GM21529 (cell line): ENCODE results near the gene SPATA21.
A peak's percentile ranks its signal among the peaks of the same experiment; 100 is the strongest.

Experiments
- ATAC-seq: cut with Tn5 transposase; IDR thresholded peaks from one replicate; pipeline ENCODE4 v1.9.1; 2021; ENCODE audit not compliant: unreplicated experiment

The SPATA21 gene

DNA sequence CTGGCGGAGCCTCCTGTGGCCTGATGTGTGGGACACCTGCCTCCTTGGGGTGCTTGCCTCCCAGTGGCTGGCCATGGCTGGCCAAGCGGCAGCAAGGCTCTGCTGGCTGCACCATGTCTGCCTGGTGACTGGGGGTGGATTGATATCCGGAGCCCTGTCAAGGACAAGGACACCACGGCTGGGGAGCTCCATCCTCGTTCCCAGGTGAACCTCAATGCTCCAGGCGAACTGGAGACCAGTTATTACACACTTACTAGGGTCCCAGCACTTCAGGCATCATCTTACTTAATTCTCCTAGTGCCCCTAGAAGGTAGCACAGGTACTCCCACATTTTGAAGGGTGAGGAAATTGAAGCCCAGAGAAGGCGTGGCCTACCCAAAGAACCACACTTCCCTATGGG, 15.2 kb downstream of the SPATA21 start:
- no peak for ATAC-seq

DNA sequence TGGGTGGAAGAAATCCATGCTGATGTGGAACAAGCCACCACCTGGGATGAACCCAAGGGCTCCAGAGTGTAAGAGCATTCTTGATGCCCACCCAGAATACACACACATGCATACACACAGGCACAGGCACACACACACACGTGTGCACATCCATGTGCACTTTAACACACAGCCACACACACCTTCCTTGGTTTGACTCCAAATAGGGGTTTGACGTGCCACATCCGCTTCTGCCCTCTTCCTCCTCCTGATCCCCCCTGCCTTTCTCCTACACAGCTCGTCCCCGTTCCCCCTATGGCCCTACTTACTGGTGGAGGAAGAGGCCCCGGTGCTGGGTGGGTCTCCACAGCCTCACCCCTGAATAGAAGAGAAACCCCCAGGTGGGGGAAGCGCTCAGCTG, 16.0 kb downstream of the SPATA21 start:
- no peak for ATAC-seq

DNA sequence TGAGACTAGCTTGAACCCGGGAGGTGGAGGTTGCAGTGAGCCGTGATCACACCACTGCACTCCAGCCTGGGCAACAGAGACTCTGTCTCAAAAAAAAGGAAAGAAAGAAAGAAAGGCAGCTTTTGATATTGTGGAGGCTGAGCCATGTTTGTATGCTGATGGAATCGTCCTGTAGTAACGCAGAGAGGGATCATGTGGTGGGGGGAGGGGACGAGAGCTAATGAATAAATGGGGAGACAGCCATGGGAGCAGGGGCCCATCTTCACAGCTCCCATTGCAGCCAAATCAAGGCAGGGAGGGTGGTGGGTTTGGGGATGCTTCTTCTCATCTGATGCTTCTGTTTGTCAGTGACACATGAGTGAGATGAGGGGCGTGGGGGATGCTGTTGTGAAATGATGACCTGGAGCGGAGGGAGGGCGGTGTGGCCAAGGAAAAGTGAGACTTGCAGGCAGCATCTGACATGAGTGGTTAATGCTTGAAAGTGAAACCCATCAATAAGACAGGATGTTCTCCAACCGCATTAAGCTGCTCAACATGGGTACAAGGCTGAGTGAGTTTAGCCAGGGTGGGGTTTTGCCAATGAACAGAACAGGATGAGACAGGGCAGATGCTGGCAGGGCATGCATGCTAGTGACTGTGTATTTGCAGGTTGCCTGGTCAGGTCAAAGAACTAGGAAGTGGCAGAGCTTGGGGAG, 16.7 kb downstream of the SPATA21 start:
- peak; percentile 93 for ATAC-seq

DNA sequence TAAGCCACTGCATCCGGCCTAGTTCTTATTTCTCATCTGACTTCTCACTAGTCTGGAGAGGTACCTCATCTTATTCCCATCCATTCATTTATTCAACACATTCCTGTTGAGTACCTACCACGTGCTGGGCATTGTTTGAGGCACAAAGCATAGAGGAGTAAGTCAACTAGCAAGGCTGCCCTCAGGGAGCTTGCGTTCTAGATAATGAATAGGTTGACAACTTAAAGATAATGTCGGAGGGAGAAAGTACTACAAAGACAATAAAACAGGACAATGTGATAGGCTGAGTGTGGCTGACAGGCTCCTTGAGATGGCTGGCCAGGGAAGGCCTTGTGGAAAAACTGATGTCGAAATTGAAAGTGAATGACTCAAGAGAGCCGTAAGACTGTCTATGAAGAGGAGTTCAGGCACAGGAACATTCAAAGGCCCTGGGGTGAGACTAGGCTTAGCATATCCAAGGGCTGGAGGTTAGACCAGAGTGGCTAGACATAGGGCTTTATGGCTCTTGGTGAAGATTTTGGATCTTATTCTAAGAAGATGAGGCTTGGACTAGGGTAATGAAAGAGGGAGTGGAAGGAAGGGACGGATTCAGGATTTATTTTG, 18.3 kb downstream of the SPATA21 start:
- no peak for ATAC-seq

DNA sequence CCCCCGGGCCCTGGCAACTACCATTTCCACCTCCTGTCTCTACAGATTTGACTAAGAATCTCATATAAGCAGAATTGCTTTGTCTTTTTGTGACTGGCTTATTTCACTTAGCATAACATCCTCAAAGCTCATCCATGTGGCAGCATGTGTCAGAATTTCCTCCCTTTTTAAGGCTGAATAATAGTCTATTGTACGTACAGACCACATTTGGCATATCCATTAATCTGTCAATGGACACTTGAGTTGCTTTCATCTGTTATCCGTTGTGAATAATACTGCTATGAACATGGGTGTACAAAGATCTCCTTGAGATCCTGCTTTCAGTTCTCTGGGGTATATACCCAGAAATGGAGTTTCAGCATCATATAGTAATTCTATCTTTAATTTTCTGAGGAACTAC, 24.0 kb downstream of the SPATA21 start:
- no peak for ATAC-seq

DNA sequence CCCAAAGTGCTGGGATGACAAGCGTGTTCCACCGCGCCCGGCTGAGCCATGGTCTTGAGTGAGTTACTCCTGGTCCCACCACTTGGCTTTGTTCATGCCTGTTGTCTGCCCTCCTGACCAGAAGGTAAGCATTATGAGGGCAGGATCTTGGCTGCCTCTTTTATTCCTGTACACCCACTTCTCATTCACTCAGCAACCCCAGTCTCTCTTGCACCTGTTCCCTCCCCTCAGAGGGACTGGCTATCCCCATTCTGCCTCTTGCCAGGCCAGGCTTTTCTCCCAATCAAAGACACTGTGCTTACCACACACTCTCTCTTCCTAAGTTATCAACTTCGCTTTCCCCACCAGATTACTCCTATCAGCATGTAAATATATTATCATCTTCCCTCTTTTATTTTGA, 26.4 kb downstream of the SPATA21 start:
- no peak for ATAC-seq

DNA sequence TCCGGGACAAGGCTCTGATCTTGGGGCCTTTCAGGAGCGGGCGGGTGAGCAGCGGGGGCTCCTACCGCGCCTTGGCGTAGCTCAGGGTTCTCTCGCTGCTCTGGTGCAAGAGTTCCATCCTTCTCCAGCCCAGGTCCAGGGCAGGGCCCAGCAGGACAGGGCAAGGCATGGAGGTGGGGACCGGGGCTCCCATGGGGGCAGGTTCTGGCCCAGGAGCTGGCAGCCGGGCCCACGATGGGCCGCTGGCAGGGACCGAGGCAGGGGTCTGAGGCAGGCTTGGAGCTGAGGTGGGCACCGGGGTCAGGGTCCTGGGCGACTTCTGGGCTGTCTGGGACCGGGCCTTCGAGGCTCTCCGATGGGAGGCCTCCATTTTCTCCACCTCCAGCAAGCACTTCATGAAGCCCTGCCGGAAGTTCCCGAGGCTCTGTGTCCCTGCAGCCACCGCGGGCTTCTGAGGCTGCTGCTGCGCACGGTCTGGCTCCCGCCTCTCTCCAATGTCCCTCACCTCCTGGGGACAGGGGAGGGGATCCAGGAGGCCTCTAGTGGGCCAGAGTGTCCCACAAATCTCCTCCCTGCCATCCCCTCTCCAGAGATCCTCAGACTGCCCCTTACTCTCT, 27.6 kb downstream of the SPATA21 start:
- ATAC-seq = no peak

DNA sequence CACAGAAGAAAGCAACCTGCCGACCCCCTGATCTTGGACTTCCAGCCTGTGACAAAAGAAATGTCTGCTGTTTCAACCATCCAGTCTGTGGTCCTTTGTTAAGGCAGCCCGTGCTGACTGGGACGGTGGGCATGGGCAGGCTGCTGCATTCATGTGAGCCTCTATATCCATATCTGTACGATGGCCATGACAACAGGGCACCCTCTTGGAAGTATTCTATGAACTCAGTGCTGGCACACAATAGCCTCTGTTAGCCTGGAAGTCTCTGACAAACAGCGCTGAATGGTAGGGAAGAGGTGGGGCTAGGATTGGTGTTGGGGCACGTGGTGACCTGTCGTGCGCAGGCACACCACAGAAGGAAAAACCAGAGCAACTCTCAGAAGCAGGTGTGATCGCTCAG, 30.4 kb downstream of the SPATA21 start:
- no peak for ATAC-seq

DNA sequence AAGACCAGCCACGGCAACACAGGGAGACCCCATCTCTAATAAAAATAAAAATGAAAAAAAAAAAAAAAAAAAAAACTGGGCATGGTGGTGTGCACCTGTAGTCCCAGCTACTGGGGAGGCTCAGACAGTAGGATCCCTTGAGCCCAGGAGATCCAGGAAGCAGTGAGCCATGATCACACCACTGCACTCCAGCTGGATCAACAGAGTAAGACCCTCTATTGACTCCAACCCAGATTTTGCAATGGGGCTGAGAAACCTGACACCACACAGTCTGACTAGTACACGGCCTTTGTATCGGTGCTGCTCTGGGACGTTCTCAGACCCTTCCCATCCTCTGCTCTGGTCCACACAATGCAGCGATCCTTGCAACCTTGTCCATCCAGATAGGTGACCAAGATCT, 31.8 kb downstream of the SPATA21 start:
- ATAC-seq = no peak

DNA sequence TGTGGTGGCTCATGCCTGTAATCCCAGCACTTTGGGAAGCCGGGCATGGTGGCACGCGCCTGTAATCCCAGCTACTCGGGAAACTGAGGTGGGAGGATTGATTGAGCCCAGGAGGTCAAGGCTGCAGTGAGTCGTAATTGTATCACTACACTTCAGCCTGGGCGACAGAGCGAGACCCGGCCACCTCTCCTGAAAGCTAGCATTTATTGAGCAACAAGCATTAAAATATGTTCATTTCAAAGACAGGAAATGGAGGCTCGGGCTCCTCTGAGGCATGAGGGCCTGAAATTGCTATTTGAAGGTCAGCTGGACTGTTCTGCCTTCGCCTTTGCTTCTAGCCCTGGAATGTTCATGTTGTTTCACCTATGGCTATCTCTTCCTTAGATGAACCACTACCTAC, 34.5 kb downstream of the SPATA21 start:
- no peak for ATAC-seq

DNA sequence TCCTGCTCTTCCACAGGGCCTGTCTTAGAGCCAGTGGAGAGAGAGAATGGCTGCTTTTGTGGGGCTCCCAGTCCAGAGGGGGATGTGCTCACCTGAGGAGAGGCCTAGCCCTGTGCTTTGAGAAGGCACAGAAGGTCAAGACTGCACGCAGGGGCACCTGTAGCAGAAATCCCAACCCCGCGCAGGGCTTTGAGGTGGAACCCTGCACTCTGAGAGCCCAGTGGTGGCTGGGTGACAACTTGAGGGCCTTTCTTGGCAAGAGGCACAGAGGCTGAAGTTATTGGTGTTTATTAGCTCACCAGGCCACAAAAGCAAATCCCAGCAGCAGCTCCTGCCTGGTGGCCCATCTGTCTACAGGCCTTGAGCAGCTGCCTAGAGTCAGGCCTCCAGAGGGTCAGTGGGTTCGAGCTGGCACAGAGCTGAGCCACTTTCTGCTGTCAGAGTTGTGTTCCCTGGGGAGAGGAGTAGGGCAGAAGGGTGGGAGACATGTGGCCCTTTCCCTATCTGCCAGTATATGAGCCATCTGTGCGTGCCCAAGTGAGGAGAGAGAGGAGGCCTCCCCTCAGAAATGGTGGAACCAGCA, 38.8 kb downstream of the SPATA21 start:
- no peak for ATAC-seq

DNA sequence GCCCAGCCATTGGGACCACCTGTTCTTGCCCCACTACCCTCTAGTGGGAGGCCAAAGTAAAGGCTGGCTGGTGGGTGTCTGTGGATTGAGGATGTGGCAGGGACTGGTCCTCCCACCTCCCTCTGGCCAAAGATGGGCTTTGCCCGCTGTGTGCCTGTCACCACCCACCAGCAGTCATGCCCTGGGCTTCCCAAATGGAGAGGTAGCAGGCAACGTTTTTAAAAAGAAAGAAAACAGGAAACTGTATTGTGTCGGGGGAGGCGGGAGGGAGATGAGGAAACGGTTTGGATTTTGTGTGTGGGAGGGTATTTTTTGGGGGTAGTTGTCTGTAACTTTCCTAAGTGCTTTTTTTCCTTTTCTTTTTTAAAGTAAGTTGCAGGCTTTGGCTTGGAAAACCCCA, 40.1 kb downstream of the SPATA21 start:
- no peak for ATAC-seq

DNA sequence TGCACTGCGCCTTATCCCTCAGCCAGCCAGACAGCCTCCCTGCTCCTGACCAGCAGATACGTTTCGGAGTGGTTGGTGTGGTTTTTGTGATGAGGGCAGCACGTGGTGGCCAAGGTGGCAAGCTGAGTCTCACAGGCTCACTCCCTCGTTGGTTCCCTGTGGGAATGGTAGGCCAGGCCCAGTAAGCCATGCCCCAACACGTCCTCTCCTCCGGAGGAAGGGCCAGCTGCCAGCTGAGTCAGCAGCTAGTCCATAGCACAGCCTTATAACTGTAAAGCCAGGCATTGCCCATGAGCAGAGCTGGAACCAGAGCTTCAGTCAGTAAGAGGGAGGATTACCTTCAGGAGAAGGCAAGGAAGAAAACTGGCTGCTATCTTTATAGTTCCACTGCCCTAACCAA, 40.6 kb downstream of the SPATA21 start:
- no peak for ATAC-seq

DNA sequence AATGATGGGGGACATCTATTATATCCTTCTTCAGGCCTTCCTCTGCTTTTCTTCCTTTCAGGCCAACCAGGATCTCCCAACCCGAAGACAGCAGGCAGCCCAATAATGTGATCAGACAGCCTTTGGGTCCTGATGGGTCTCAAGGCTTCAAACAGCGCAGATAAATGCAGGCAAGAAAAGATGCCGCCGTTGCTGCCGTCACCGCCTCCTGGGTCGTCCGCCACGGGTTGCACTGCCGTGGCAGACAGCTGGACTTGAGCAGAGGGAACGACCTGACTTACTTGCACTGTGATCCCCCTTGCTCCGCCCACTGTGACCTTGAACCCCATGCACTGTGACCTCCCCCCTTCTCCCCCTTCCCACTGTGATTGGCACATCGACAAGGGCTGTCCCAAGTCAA, 42.2 kb downstream of the SPATA21 start:
- ATAC-seq = no peak

DNA sequence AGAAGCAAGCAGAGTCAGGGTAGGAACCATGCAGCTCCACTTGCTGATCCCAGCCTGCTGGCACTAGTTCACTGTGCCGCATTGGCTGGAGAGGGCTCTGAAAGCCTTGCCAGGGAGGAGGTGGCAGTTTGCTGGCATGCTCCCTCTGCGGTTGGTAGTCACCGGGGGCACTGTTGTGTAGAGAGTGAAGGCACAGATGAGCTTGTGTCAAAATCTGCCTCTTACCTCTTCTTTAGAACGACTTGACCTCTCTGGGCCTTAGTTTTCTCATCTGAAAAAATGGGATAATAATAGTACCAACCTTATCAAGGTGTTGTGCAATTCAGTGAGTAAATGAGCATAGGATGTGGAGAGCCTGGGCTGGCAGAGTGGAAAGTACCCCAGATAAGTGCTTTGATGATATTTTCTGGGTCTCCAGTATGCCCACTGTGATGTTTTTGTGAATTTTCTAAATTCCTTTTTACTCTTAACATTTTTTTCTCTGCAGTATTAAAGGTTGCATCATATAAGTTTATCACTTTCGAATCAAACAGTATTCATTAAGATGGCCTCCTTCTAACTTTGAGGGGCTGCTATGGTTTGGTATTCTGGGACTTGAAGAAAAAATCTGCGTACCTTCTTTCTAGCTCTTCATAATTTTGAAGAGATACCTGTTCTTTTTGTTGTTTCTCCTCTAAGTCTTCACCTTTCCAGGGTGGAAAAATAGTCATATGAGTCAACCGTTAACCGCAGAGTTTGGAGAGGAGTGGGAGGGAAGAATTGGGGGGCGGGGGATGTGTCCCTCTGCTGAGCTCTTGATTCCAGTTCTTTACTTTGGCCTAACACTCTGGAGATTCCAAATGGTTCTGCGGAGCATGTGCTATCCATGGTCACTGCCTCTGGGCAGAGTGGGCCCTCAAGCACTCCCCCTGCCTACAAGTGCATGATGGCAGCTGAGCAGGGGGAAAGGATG, 43.4 kb downstream of the SPATA21 start:
- ATAC-seq = no peak

DNA sequence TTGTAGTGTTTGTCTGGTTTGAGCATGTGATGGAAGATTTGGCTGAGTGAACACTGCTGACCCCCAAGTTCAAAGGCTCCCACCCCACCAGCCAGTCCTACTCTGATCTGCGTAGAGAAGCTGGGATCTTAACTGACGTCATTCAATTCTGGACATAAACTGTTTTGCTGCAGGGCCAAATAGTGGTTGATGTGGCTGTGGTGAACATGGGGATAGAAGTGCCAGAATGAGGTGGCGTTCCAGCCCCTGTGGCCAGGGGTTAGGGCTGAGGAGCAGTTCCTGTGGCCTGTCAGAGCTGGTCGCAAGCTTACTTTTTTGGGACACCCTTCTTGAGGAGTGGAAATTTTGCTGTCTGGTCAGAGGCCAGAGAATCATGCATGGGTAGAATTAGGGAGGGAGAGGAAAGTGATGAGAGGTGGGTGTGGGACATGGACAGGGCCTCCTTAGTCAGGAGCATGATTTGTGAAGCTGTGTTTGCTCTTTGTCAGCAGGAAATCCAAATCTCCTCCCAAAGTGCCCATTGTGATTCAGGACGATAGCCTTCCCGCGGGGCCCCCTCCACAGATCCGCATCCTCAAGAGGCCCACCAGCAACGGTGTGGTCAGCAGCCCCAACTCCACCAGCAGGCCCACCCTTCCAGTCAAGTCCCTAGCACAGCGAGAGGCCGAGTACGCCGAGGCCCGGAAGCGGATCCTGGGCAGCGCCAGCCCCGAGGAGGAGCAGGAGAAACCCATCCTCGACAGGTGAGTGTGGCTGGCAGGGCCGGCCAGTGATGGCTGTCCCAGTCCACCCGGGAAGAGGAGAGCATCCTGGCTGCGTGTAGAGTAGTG, 44.3 kb downstream of the SPATA21 start:
- ATAC-seq = no peak

DNA sequence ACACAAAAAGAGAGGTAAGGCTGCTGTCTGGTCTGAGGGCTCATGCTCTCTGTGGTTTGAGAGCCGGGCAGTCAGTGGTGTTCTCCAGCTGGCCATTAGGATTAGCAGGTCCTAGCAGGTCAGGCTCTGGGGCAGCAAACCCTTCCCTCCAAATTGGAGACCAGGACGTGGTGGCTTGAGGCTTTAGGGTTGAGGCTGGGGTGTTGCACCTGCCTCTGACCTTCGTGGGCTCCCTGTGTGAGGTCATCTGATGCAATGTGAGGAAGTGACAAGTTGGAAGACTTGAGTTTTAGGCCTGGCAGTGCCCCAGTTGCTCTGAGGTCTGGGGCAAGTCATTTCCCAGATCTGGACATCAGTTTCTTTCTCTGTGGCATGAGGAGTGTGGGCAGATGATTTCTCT, 45.8 kb downstream of the SPATA21 start:
- ATAC-seq = no peak

DNA sequence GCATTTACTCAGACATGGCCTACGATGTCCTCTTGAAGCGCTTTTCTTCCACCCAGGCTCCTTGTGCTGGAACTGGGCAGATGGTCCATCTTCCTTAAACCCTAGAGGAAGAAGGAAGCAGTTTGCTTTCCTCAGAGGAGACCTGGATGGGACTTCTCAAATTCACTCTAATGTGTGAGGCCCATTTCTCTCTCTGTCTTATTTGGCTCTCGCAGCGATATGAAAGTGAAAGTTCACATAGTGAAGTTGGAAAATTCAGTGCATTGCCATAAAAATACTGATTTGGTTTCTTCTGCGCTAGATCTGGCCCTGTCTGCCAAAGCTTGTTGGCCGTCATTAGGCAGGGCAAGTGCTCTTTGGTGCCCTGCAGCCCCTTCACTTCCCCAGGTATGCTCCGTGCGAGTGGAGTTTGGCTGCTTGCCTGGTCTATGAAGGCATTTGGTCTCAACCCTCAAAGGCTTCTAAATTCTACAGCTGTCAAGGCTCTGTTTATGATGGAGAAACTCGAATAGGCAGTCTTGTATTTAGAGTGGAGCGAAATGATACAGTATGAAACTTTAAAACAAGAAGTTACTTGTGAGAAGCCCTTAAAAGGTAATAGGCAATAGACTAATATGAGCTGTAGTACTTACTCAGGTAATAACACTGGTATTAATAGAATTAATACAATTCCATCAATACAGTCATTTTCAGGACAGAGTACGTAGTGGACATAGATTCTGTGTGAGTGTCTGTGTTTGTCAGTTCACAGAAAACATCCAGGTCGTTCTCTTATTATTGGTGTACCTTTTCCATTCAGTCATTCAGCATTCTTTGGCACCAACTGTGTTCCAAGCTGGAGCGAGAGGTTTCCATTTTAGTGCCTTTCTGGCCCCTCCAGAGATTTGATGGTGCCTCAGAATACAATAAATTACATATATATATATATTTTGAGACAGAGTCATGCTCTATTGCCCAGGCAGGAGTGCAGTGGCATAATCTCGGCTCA, 49.7 kb downstream of the SPATA21 start:
- peak; percentile 37 for ATAC-seq

DNA sequence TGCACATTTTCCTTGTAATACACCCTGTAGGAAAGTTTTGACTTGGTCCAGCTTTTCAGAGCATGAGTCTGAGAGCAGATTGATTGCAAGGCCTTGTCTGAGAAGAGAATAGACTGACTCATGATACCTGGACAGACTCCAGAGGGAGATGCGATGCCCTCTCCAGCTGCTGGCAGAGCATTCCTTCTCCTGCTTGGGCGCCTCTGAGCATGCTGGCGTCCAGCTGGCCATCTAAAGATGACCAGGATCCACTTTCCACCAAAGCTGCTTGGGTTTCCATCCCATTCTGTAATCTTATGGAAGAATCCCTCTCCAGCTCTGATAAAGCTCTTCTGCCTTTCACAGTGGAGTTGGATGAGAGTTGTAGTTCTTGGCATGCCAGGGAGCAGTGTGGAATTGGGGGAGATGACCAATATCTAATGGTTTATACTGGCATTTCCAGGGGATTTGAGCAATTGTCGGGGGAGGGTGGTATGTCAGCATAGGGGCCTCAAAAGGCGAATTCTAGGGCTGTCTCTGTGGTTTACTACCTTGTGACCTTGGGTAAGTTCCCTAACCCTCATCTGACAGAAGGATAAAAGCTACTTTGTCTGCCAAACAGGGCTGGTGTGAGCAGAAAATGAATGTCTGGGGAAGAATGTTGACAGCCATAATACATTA, 50.6 kb downstream of the SPATA21 start:
- ATAC-seq = peak; percentile 37
